Stomach (tissue), 4 donors: Measurements from ENCODE around the gene C3orf22.

Source experiments
- CTCF ChIP-seq, 7 experiments: fragments of 450-650 bp in 4 of 7; fragments of 200-600 bp in 3 of 7; sonication (generic) in 3 of 7; IDR thresholded peaks; one replicate each; pipeline ENCODE4 v1.5.1; 2016 to 2019; ENCODE audit warnings: antibody characterized with exemption in 7 of 7, control low read depth in 2 of 7, mild to moderate bottlenecking in 1 of 7
- POLR2A ChIP-seq, 4 donors: fragments of 450-650 bp; IDR thresholded peaks; one replicate each; pipeline ENCODE4 v1.6.1; 2016; ENCODE audit warnings: antibody characterized with exemption in 4 of 4, control low read depth in 2 of 4, mild to moderate bottlenecking in 1 of 4, moderate library complexity in 1 of 4
- POLR2AphosphoS5 ChIP-seq, 3 donors: sonication (generic); formaldehyde crosslinking; IDR thresholded peaks; one replicate each; pipeline ENCODE4 v1.6.1; 2016; ENCODE audit warnings: antibody characterized with exemption in 3 of 3

DNA sequence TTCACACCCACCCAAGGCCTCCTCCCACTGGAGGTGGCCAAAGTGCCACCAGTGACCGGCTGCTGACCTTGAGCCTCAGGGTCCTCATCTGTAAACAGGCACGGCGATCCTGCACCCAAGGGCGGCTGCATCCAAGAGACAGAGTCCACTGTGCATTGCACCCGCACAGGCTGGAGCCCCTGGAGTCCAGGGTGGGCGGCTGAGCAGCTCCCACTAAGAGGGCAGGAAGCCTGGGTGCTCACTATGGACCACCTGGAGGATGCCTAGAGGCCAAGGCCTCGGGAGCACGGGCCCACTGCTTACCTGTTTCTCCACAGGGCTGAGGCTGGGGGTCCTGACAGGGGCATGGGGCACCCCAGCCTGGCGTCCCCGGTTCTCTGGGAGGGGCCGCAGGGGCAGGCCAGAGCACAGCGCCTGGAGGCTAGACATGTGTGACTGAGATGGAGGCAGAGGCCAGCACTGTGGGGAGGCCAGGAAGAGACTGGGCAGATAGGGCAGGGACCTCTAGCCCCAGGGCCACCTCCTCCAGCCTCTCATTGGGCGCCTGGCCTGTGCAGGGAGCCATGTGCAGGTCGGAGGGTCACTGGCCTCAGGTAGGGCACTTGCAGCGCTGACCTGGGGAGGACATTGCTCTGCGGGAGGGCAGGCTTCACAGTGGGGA is 41.3 kb downstream of the C3orf22 start, which contains the start of gene UROC1:
- TF ChIP-seq CTCF (IDR thresholded peaks at IDR 0.05) = no peak
- TF ChIP-seq POLR2AphosphoS5 (IDR thresholded peaks at IDR 0.05) = no peak
- no peak for TF ChIP-seq POLR2A (IDR thresholded peaks at IDR 0.05)
